NOMO-1 treated with dmso at 0.1 percent for 144 hours (cell line): ENCODE results near the gene HSPG2.

Source experiments
- DNase-seq: peaks from one replicate; lab custom pipeline; 2025; ENCODE audit not compliant: unreplicated experiment; lab: John Stamatoyannopoulos, UW

Gene HSPG2

GRCh38 chr1:21901473-21901847 lies 35.6 kb downstream of the HSPG2 start:
- DNase-seq, result no peak

DNA sequence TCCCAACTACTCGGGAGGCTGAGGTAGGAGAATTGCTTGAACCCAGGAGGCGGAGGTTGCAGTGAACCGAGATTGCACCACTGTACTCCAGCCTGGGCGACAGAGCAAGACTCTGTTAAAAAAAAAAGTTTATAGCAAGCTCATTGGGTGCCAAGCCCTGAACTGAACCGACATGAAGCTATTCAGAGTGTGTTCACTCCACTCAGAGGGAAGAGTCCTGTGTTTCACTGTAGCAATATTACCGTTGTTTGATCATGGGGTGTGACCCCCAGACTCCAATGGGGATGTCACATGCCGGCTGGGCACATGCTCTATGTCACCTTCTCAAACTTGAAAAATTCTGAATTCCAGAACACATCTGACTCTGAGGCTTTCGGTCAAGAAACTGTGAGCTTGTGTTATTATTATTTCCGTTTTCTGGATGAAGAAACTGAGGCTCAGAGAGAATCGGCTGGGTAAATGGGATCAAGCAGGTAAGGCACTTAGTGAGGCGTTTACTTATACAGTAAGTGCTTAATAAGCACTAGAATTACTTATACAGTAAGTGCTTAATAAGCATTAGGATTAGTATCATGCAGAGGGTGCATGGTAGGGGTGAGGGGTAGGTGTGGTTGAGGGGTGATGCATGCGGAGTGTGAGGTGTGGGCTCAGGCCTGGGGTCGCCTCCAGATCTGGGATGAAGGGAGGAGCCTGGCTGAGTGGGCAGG lies 36.2 kb downstream of the HSPG2 start:
- no peak for DNase-seq

GRCh38 chr1:21899987-21900386 lies 37.1 kb downstream of the HSPG2 start:
- DNase-seq, result no peak

DNA sequence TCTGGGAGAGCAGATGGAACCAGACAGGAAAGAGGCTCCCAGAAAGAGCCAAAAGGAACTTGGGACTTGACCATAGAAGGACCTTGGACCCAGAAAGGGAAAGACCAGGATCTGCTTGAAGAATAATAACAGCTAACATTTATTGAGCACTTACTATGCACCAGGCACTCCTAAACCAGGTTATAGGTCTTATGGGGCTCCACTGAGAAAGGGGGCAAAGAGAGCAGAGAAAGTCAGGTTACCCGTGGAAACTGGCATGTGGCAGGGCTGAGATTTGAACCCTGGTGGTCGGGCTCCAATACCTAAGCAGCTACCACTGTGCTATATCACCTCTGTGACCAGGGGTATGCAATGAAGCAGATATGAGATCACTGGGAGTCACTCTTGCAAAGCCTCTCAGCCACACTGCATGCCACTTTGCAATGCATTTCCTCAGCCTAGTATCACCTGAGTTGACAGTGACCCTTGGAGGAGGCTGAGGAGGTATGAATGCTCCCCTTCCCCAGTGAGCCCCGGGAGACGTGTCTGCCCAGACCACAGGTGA lies 37.8 kb downstream of the HSPG2 start:
- DNase-seq, result no peak

DNA sequence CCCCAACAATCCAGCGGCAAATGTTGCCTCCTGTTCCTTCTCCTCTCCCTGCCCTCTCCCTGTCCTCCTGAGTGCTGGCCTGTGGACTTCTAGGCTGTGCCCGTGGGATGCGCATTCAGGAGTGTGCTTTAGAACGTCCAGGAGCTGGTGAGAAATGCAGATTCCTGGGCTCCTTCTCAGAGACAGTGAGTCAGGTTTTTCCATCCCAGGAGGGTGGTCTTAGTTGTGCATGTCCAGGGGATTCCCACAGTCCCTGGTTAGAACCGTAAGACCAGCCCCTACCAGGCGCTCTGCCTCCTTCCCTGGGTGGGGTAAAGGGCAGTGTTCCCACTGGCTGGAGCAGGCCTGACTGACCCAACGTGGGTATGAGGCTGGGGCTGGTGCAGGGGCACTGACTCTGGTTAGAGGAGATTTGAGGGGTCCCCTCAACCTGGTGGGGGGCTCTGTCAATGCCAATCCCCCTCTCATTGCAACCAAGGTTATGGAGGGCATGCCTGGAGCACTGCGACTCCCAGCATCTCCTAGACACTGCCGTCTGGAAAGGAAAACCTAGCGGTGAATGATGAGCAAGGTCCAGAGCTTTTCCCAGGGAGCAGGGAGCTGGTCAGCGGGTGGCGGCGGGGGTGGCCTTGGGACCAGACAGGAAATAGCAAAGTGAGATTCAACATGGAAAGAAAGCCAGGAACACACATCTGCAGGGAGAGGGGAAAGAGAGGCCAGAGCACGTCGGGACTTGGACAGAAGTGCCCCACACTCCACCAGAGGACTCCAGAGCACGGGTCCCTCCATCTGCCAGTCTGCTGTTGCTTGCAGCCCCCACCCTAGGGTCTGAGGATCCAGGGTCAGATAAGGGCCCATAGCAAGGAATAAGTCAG lies 38.5 kb downstream of the HSPG2 start:
- DNase-seq, result no peak

DNA sequence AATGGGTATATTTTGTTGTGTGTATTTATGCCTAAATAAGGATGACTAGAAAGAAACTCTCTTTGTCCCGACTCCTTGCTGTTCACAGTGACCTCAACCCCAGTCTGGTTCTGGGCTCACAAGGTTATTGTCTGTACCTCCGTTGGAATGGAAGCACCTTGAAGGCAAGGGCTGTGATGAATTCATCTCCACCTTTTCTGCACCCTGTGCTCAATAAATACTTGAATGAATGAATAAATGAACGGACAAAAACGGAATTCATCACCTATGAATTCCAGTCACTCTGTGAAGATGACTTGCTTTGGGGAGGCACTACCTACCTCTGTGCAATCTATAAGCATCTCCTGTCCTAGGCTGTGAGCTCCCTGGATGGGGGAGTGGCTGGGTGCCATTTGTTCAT lies 39.3 kb downstream of the HSPG2 start:
- no peak for DNase-seq

- DNase-seq, result no peak
Measured at GRCh38 chr1:21896652-21897532, 40.2 kb downstream of the HSPG2 start.

- DNase-seq, result no peak
Measured at GRCh38 chr1:21896026-21896425, 41.1 kb downstream of the HSPG2 start.

- no peak for DNase-seq
Measured at GRCh38 chr1:21894034-21894881, 42.9 kb downstream of the HSPG2 start.

DNA sequence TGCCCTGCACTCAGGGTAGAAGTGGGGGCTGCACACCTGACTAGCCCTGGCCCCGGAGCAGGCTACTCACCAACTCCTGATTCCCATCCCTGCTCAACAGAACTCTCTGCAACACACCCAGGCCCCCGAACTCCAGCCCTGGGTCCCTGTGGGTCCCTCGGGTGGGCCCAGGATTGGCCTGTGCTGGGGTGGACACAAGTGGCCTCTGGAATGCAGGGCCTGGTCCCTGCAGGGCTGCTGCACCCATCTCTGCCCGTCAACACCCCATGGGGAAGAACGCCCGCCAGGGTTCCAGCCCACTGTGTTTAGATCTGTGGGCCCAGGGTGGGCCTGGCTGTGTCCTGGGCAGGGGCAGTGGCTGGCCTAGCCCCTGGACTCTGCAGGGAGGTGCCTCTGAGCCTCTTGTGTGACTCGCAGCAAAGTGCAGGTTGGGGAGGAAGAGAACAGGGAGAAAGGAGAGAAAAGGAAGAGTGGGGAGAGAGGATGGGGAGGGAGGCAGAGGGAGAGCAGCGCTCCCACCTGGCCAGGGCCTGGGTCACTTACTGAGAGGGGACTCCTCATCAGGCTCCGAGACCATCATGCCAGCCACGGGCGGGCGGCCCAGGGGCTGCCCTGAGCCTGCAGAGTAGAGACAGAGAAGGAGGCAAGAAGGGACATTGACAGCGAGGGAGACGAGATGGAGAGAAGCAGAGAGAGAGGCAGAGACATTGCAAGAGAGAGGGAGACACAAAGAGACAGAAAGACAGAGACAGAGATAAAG lies 43.9 kb downstream of the HSPG2 start:
- DNase-seq, result no peak

- DNase-seq, result no peak
Measured at GRCh38 chr1:21891621-21892479, 45.3 kb downstream of the HSPG2 start.

DNA sequence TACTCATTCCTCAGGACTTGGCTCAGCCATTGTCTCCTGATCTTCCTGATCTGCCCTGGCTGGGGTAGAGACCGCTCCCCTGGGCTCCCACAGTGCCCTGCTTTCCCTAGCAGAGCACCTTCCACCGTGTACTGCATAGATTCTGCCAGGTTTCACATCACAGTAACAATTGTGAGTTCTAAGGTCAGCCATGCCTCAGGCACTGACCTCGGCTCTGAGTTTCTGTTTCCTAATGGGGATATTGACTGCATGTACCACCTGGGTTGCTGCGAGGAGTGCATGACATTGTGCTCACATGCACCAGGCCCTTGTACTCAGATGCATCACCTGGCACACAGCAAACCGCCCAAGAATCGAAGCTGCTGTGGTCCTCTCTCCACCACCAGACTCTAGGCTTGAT lies 46.0 kb downstream of the HSPG2 start:
- DNase-seq, result no peak

DNA sequence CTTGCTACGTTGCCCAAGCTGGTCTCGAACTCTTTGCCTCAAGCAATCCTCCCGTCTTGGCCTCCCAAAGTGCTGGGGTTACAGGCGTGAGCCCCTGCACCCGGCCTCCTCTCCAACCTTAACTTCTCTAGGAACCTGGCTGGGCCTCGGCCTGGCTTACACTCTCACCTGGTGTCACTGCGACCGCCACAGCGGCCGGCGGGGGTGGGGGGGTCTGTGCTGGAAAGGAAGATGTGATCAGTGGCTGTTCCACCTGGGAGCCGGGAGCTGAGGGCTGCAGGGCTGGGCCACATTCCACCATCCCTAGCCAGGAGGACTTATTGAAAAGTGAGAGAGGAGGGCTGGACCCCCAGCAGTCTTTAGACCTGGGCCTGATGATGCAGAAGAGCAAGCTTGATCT lies 48.6 kb downstream of the HSPG2 start:
- DNase-seq, result no peak

DNA sequence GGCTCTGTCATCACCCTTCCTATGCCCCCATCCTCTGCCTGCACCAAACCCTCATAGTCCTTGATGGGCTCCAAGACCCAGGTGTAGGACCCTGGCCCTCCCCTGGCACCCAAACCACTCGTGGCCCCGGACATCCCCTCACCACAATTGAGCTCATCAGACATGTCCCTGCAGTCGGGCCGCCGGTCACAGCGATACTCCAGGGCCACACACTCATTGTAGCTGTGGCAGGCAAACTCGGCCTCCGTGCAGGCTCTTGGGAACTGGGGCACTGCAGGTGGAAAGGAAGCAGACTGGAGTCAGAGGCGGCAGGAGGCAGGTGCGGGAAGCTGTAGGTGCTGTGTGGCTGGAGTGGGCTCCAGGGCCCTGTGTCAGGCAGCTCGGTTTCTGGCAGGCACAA lies 49.3 kb downstream of the HSPG2 start:
- no peak for DNase-seq

- no peak for DNase-seq
Measured at GRCh38 chr1:21887216-21887736, 49.8 kb downstream of the HSPG2 start.

DNA sequence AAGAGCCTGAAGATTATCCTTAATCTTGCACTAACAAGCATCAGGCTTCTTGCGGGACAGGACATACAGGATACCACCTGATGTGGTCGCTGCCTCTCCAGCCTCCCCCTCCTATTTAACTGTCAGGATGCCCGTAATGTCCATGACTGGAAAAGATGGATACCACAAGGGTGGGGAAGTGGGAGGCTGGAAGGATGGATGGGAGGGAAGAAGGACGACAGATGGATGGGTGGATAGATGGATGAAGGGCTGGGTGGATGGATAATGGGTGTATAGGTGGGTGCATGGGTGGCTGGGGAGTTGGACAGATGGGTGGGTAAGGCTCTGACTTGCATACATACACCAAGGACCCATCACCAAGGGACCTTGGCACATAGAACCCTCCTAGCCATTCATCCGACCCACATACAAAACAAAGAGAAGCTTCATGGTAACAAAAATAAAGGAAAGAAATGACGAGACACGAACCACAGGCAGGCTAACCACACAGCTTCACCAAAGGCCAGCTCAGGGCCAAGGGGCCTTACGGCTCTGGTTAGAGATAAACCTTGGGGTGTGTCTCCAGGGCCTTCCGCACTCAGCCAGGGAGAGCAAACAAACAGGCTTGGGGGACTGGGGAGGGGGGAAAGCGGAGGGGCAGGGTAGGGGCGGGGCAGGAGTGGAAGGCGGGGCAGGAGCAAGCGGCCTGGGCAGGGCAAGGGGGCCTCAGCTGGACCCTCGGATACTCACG lies 50.5 kb downstream of the HSPG2 start:
- no peak for DNase-seq

DNA sequence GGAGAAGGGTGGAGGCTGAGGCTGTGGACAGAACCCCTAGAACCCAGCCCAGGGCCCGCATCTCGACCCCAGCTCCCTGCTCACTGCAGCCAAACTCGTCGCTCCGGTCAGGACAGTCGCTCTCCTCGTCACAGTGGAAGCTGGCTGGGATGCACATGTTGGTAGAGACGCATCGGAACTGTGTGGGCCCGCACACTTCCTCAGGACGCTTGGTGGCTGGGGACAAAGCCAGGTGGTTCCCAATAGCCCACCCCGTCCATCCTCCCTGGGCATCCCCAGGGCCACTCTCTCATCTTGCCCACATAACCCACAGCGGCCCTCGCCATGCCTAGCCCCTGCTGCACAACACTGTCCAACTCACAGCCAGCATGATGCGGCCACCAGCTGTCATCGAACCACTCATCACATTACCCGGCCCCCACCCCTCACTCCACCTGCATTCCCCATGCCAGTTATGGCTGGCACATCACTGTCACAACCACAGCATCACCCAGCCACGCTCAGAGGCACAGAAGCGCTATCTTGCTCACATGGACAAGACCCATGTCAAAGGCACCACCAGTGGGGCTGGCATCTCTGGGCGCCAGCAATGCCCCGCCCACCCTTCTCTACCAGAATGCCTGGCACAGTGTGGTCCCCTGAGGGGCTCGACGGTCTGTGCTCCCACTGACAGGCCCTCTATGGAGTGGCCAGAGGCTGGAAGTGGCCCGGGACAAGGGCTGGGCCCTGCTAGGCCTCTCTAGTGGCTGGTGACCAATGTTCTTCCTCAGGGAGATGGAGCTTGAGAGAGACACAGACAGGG lies 51.7 kb downstream of the HSPG2 start:
- DNase-seq, result no peak
